Activated CD4-positive, alpha-beta T cell treated with anti-CD3 and anti-CD28 coated beads, Interleukin-2, amount 10 ng/mL, durations not matched to agents 24 days and 14 days (primary cell): ENCODE results near the gene SHOX. TPM values are rescaled to one million over a fixed set of nuclear protein-coding genes. Genes with fewer than 3 reads are reported as not detected.
"Not testable (repeated sequence)": the region's sequence is repeated elsewhere in the genome, so short reads cannot be mapped to it uniquely, and the experiment has no call there.

Experiments
- DNase-seq: peaks from one replicate; pipeline ENCODE4 v3.0.0; 2022
- H3K27ac Mint-ChIP-seq: one replicate; pipeline ENCODE4 v1.8.0; 2022; ENCODE audit warnings: mild to moderate bottlenecking, mixed read lengths
- H3K27me3 Mint-ChIP-seq: one replicate; pipeline ENCODE4 v1.8.0; 2022; ENCODE audit warnings: mixed read lengths
- H3K36me3 Mint-ChIP-seq: one replicate; pipeline ENCODE4 v1.8.0; 2022; ENCODE audit warnings: low read depth, mild to moderate bottlenecking, mixed read lengths
- H3K4me1 Mint-ChIP-seq: one replicate; pipeline ENCODE4 v1.8.0; 2021; ENCODE audit warnings: mixed read lengths
- H3K4me3 Mint-ChIP-seq: one replicate; pipeline ENCODE4 v1.8.0; 2022; ENCODE audit warnings: mild to moderate bottlenecking, moderate library complexity, mixed read lengths
- H3K9me3 Mint-ChIP-seq: one replicate; pipeline ENCODE4 v1.8.0; 2021; ENCODE audit warnings: mixed read lengths
- intact Hi-C: fragments of 100-400 bp; cut with micrococcal nuclease; formaldehyde crosslinking; loops from one replicate; pipeline ENCODE4 v1.15.1; 2023
- total RNA-seq: library from RNA; stranded (reverse); gene quantifications from 2 replicates; pipeline ENCODE4 v1.2.3, GENCODE V29; 2022

SHOX gene
- total RNA-seq, 1 donor from 2014 or later: not detected

- H3K4me3 Mint-ChIP-seq, H3K36me3 Mint-ChIP-seq, H3K27me3 Mint-ChIP-seq, H3K9me3 Mint-ChIP-seq, DNase-seq, intact Hi-C loops, H3K4me1 Mint-ChIP-seq, H3K27ac Mint-ChIP-seq: not testable (repeated sequence)
Measured at GRCh38 chrX:651922-652321, 21.3 kb downstream of the SHOX start.

GRCh38 chrX:652341-652741, 21.8 kb downstream of the SHOX start:
- Mint-ChIP-seq H3K27ac (no peak overlapping the region), H3K9me3 (no peaks in the 10 kb centered on the region), H3K4me3 (no peak overlapping the region), H3K27me3 (no peaks in the 10 kb centered on the region), H3K4me1 (no peaks in the 10 kb centered on the region), H3K36me3 (no peaks in the 10 kb centered on the region)
- no peak for DNase-seq
- intact Hi-C loops: no loop called here

GRCh38 chrX:653306-653705, 22.7 kb downstream of the SHOX start:
- Mint-ChIP-seq H3K4me3 (no peak overlapping the region), H3K36me3 (no peaks in the 10 kb centered on the region), H3K9me3 (no peaks in the 10 kb centered on the region), H3K27ac (no peak overlapping the region), H3K27me3 (no peaks in the 10 kb centered on the region), H3K4me1 (no peaks in the 10 kb centered on the region)
- intact Hi-C loops: no loop called here
- DNase-seq: no peak

GRCh38 chrX:661154-661553, 30.6 kb downstream of the SHOX start:
- Mint-ChIP-seq H3K36me3 (no peaks in the 10 kb centered on the region), H3K4me1 (no peaks in the 10 kb centered on the region), H3K27me3 (no peaks in the 10 kb centered on the region), H3K9me3 (no peaks in the 10 kb centered on the region), H3K4me3 (no peak overlapping the region), H3K27ac (no peak overlapping the region)
- no peak for DNase-seq
- intact Hi-C loops: no loop called here

GRCh38 chrX:662126-662525, 31.5 kb downstream of the SHOX start:
- no peak overlapping the region for H3K27ac Mint-ChIP-seq
- H3K4me3 Mint-ChIP-seq: no peak overlapping the region
- H3K9me3 Mint-ChIP-seq: no peaks in the 10 kb centered on the region
- no peaks in the 10 kb centered on the region for H3K4me1 Mint-ChIP-seq
- no peak for DNase-seq
- intact Hi-C loops: no loop called here
- no peaks in the 10 kb centered on the region for H3K36me3 Mint-ChIP-seq
- no peaks in the 10 kb centered on the region for H3K27me3 Mint-ChIP-seq

GRCh38 chrX:663841-664240, 33.2 kb downstream of the SHOX start:
- Mint-ChIP-seq H3K36me3 (no peaks in the 10 kb centered on the region), H3K27me3 (no peaks in the 10 kb centered on the region), H3K27ac (no peak overlapping the region), H3K4me1 (no peaks in the 10 kb centered on the region), H3K4me3 (no peak overlapping the region), H3K9me3 (no peaks in the 10 kb centered on the region)
- DNase-seq: no peak
- intact Hi-C loops: no loop called here

GRCh38 chrX:666762-667720, 36.5 kb downstream of the SHOX start:
- H3K9me3 Mint-ChIP-seq: no peaks in the 10 kb centered on the region
- intact Hi-C loops: no loop called here
- no peak overlapping the region for H3K27ac Mint-ChIP-seq
- H3K36me3 Mint-ChIP-seq: no peaks in the 10 kb centered on the region
- no peaks in the 10 kb centered on the region for H3K4me1 Mint-ChIP-seq
- H3K27me3 Mint-ChIP-seq: no peaks in the 10 kb centered on the region
- no peak for DNase-seq
- H3K4me3 Mint-ChIP-seq: no peak overlapping the region

GRCh38 chrX:670645-671044, 40.1 kb downstream of the SHOX start:
- Mint-ChIP-seq H3K27ac (no peak overlapping the region), H3K36me3 (no peaks in the 10 kb centered on the region), H3K27me3 (no peaks in the 10 kb centered on the region), H3K9me3 (no peaks in the 10 kb centered on the region), H3K4me3 (no peak overlapping the region), H3K4me1 (no peaks in the 10 kb centered on the region)
- DNase-seq: no peak
- intact Hi-C loops: no loop called here

GRCh38 chrX:672931-673330, 42.3 kb downstream of the SHOX start:
- Mint-ChIP-seq H3K27ac (no peak overlapping the region), H3K4me1 (no peaks in the 10 kb centered on the region), H3K27me3 (no peaks in the 10 kb centered on the region), H3K4me3 (no peak overlapping the region), H3K36me3 (no peaks in the 10 kb centered on the region), H3K9me3 (no peaks in the 10 kb centered on the region)
- DNase-seq: no peak
- intact Hi-C loops: no loop called here

- H3K9me3 Mint-ChIP-seq: peaks cover 5% of the 10 kb centered on the region
- intact Hi-C loops: no loop called here
- DNase-seq: no peak
- H3K36me3 Mint-ChIP-seq: no peaks in the 10 kb centered on the region
- H3K27ac Mint-ChIP-seq: no peak overlapping the region
- no peaks in the 10 kb centered on the region for H3K27me3 Mint-ChIP-seq
- H3K4me3 Mint-ChIP-seq: no peak overlapping the region
- no peaks in the 10 kb centered on the region for H3K4me1 Mint-ChIP-seq
Measured at GRCh38 chrX:675279-675954, 44.8 kb downstream of the SHOX start.

GRCh38 chrX:675955-676295, 45.3 kb downstream of the SHOX start:
- Mint-ChIP-seq H3K4me1 (no peaks in the 10 kb centered on the region), H3K27me3 (no peaks in the 10 kb centered on the region), H3K36me3 (no peaks in the 10 kb centered on the region), H3K4me3 (no peak overlapping the region), H3K27ac (no peak overlapping the region), H3K9me3 (peaks cover 5% of the 10 kb centered on the region)
- DNase-seq: no peak
- intact Hi-C loops: no loop called here

GRCh38 chrX:677376-677775, 46.8 kb downstream of the SHOX start:
- no peaks in the 10 kb centered on the region for H3K27me3 Mint-ChIP-seq
- no peak for DNase-seq
- H3K4me3 Mint-ChIP-seq: no peak overlapping the region
- no peaks in the 10 kb centered on the region for H3K36me3 Mint-ChIP-seq
- intact Hi-C loops: no loop called here
- H3K9me3 Mint-ChIP-seq: peaks cover 13% of the 10 kb centered on the region
- H3K4me1 Mint-ChIP-seq: no peaks in the 10 kb centered on the region
- no peak overlapping the region for H3K27ac Mint-ChIP-seq

GRCh38 chrX:679291-679979, 48.8 kb downstream of the SHOX start:
- Mint-ChIP-seq H3K27ac (no peak overlapping the region), H3K9me3 (peaks cover 13% of the 10 kb centered on the region), H3K4me3 (no peak overlapping the region), H3K4me1 (no peaks in the 10 kb centered on the region), H3K36me3 (no peaks in the 10 kb centered on the region), H3K27me3 (no peaks in the 10 kb centered on the region)
- no peak for DNase-seq
- intact Hi-C loops: no loop called here

GRCh38 chrX:680062-680461, 49.5 kb downstream of the SHOX start:
- no peak overlapping the region for H3K27ac Mint-ChIP-seq
- no peaks in the 10 kb centered on the region for H3K36me3 Mint-ChIP-seq
- intact Hi-C loops: no loop called here
- H3K9me3 Mint-ChIP-seq: peaks cover 13% of the 10 kb centered on the region
- H3K27me3 Mint-ChIP-seq: no peaks in the 10 kb centered on the region
- no peak for DNase-seq
- H3K4me1 Mint-ChIP-seq: no peaks in the 10 kb centered on the region
- H3K4me3 Mint-ChIP-seq: no peak overlapping the region
